VCaP (cell line): ENCODE measurements around the gene RALB.

Experiments
- H3K27ac ChIP-seq: fragments of 450-650 bp; 2 replicates; pipeline ENCODE4 v1.5.1; 2017
- TF ChIP-seq, protein P1 (sequence below): fragments of 450-650 bp; conservative IDR thresholded peaks from 2 replicates; pipeline ENCODE4 v1.5.1; 2017; ENCODE audit warnings: mild to moderate bottlenecking, moderate library complexity

The RALB gene

DNA sequence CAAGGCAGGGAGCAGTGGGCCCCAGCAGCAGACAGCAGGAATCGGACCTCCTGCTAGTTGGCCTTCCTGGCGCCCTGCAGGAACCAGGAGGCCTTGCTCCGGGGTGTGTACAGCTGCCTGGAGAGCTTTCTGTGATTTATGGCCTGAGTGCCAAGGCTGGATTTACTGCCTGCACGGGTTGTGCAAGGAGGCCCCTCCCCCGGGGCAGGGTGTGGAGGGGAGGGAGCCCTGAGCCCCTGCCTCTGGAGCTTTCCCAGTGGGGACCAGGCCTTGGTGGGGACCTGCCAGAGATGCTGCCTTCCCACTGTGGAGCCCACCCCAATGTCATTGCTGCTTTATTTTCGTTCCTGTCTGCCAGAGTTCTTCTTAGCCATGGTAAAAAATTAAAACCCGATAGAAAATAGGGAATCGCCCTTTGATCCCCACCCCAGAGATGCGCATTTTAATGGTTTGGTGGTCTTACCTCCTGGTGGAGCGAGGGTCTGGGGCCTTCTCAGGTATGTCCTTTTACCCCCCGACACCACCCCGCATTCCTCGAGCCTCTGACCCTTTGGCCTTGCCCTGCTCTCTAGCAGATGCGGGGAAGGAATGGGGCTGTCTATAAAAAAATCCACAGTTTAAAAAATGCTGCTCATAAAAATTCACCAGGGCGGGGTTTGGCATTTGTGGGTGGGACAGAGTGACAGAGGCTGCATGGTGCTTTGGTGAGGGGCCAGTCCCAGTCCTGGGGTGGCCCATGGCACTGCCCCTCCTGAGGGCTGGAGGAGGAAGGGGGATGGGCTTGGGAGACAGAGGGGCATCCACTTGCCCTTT lies 6.9 kb upstream of the RALB start:
- H3K27ac ChIP-seq: peak overlapping the region; percentile 75
- TF ChIP-seq, protein P1, sequence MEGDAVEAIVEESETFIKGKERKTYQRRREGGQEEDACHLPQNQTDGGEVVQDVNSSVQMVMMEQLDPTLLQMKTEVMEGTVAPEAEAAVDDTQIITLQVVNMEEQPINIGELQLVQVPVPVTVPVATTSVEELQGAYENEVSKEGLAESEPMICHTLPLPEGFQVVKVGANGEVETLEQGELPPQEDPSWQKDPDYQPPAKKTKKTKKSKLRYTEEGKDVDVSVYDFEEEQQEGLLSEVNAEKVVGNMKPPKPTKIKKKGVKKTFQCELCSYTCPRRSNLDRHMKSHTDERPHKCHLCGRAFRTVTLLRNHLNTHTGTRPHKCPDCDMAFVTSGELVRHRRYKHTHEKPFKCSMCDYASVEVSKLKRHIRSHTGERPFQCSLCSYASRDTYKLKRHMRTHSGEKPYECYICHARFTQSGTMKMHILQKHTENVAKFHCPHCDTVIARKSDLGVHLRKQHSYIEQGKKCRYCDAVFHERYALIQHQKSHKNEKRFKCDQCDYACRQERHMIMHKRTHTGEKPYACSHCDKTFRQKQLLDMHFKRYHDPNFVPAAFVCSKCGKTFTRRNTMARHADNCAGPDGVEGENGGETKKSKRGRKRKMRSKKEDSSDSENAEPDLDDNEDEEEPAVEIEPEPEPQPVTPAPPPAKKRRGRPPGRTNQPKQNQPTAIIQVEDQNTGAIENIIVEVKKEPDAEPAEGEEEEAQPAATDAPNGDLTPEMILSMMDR: no peak

DNA sequence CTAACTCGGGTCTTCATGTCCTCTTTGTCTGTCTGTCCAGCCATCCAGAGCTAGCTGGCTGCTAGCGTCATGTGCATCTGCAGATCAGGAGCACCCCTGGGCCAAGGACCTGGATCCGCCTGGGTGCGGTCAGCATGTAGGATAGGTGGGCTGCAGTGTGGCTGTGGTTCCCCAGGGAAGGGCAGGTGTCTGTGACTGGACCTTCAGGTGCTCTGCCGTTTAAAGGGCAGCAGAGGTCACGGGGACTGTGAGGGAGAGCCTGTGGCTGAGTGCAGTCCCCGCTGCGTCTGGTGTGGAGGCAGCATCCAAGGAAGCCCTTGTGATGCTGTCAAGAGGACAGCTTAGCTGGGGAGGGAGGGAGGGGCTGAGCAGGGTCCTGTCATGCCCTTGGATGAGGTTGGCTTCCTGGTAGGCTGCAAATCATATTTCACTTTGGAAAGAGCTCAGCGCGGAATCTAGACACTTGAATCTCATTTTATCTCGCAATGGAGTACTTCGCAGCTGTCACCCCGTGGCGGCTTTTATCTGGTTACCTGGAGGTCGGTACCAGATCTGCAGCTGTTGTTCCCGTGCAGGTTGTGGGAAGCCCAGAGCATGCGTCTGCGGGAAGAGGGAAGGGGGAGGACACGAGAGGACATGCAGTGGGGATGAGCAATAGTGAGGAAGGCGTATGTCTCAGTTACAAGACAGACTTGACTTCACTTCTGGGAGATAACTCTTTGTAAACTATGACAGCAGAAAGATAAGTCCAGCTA lies 5.9 kb upstream of the RALB start:
- TF ChIP-seq, protein P1: no peak
- H3K27ac ChIP-seq: no peak overlapping the region; the same call in 1 of the 2 replicates

DNA sequence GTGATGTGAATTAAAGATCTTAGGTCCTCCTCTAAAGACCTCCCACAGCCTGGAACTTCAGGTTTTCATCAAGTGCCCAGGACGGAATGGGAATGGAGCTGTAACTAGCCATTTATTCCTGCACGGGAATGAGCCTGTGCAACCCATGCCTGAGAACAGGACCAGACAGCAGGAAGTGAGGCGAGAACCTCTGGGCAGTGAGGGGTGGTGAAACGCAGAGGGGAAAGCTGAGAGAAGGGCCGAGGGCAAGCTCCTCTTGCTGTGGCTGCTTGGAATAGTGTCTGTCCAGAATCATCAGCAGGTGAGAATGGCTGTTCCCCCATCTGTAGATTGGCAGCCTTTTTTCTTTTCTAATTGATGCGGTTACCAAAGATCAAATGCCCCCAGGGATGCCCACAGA lies 4.8 kb upstream of the RALB start:
- TF ChIP-seq, protein P1: no peak
- no peak overlapping the region for H3K27ac ChIP-seq

DNA sequence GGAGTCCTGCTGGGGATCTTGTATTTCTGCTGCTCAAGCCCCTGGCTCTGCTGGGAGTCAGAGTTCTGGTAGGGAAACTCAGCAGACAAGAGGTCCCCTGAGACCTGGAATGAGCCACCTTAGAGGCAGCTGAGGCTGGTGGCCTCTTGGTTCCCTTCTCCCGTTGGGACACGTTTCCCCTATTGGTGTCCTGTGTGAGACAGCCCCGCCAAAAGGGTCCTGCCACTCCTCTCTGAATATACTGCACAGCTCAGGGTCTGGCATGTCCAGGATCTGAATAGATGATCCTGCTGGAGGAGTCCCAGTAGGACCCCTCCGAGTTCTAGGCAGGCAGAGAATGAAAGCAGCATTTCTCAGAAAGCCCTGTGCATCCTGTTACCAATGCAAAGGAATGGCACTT lies 2.0 kb upstream of the RALB start:
- no peak overlapping the region for H3K27ac ChIP-seq

DNA sequence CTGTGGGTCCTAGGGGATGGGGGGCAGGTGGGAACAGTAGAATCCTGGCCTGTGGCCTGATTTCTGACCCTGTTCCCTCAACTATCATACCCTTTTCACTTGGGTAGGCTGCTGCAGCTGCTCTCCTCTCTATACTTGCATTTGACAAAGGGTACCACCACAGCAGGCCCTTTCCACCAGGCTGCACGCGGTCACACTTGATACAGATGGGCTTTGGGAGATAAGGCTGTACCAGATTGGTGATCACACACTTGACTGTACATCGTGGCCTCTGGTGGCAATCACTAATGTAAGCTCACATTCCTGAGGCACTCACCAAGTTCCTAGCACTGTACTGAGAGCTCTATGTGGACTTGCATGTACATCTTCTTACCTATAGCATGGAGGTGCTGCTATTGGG lies 1.6 kb upstream of the RALB start:
- TF ChIP-seq, protein P1: no peak
- H3K27ac ChIP-seq: no peak overlapping the region

More for the DNA sequence above, 2.0 kb upstream of the RALB start:
- TF ChIP-seq, protein P1: no peak

DNA sequence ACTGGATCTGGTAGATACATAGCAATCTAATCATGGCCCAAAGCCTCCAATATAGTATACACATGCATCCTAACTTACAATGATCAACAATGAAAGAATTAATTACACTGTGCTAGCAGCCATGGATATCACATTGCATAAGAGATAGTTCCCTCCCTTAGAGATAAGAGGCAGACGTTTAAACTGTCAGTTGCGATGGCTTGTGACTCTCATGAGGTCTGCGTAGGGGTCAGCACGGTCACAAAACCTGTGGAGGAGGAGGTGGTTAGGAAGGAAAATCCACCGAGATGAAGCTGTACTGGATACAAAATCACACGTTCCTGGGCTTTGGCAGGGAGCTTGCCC lies 800 bp upstream of the RALB start:
- peak overlapping the region; percentile 87 for H3K27ac ChIP-seq
- TF ChIP-seq, protein P1: no peak

DNA sequence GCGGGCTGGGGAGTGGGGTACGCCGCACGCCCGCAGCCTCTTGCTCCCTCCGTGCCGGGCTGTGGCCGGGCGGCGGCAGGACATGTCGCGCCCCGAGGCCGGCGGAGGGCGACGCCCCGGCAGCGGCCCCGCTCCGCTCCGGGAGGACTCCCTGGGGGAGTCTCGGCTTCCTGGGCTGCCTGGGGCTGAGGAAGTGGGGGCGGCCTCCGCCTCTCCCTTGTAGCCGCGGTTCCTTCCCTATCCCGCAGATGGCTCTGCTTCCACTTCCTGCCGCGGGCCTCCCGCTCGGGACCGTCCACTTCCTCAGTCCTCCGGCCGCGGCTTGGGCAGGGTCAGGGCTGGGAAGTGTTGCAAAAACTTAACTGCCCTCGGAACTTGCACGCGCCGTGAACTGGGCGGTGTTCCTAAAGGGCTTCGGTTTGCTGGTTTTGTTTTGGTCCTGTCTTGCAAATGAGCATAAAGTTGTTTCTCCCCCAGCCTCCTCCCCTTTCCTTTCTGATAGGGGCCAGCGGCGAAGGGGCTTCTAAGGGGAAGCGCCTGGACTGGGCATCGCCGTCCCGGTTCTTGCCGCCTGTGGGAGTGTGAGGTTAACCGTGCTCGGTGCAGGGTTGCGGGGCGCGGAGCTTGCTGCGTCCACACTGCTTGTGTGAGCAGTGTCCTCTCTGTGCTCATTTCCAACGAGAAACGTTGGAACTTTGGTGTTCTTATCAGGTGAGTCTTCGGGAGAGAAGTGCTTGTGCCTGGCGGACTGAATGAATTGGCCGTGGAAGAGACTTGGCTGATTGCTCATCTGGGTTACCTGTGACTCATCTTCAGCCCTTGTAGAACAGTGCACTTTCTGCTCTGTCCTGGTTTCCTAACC lies 600 bp downstream of the RALB start:
- TF ChIP-seq, protein P1: peak; percentile 62
- H3K27ac ChIP-seq: peak overlapping the region; percentile 87
